Skeletal muscle satellite cell (primary cell): ENCODE measurements around the gene LCN12.

Experiments used
- H3K27me3 ChIP-seq: 2 replicates; pipeline ENCODE4 v1.7.0; 2013; ENCODE audit warnings: low read length; ENCODE audit not compliant: control insufficient read depth, insufficient read depth
- H3K36me3 ChIP-seq: 2 replicates; pipeline ENCODE4 v1.7.0; 2013; ENCODE audit warnings: mild to moderate bottlenecking, control low read depth, low read length; ENCODE audit not compliant: insufficient read depth
- H3K4me1 ChIP-seq: 2 replicates; pipeline ENCODE4 v1.7.0; 2013; ENCODE audit warnings: low read length; ENCODE audit not compliant: control insufficient read depth, insufficient read depth
- H3K4me2 ChIP-seq: 2 replicates; pipeline ENCODE4 v1.7.0; 2013; ENCODE audit warnings: mild to moderate bottlenecking, low read length
- H3K4me3 ChIP-seq: 2 replicates; pipeline ENCODE4 v1.7.0; 2013; ENCODE audit warnings: low read length
- H3K9ac ChIP-seq: 2 replicates; pipeline ENCODE4 v1.7.0; 2013; ENCODE audit warnings: mild to moderate bottlenecking, low read depth, low read length, moderate library complexity
- H3K9me3 ChIP-seq: replicated peaks from 2 replicates; pipeline ENCODE4 v1.7.0; 2013; ENCODE audit warnings: mild to moderate bottlenecking, control low read depth, low read length

LCN12 gene

DNA sequence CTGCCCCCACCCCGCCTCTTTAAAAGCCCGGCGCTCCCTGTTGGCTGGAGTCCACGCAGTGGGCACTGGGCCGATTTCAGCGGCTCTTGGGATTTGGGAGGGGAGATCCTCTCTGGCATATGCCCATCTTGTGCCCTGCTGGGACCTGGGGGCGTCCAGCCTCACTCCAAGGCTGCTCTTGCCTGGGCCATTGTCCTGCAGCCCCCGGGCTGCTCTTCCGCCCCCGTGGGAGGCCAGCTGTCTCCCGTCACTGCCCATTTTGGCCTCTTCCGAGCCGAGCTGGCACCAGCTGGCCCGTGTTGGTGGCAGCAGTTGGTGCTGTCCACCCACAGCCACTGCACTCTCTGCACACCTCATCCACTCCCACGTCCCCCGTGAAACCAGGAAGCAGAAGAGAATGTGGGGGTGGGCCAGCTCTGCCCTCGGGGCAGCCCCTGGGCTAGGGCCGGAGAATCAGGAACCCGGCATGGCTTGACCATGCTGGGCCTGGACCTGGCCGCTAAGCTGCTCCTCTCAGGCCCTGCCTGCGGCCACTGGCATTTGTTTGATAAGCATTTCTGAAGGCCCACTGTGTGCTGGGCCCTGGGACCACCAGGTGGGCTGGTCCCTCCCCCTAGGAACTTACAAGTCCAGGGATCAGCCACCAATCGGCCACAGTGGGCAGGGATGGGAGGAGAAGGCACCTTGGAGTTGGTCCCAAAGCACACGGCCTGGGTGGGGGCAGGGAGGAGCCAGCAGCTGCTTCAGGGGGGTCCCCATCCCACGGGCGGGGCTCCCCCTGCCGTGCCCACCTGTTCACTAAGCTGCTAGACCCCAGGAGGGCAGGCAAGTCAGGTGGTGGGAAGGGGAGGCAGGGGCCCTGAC lies 4.8 kb upstream of the LCN12 start:
- Histone ChIP-seq H3K4me1 (peaks cover 43% of the 10 kb centered on the region), H3K4me2 (peak overlapping the region; percentile 2), H3K27me3 (no peaks in the 10 kb centered on the region), H3K4me3 (no peak overlapping the region), H3K36me3 (peaks cover 11% of the 10 kb centered on the region), H3K9ac (no peak overlapping the region), H3K9me3 (no peaks in the 10 kb centered on the region)

DNA sequence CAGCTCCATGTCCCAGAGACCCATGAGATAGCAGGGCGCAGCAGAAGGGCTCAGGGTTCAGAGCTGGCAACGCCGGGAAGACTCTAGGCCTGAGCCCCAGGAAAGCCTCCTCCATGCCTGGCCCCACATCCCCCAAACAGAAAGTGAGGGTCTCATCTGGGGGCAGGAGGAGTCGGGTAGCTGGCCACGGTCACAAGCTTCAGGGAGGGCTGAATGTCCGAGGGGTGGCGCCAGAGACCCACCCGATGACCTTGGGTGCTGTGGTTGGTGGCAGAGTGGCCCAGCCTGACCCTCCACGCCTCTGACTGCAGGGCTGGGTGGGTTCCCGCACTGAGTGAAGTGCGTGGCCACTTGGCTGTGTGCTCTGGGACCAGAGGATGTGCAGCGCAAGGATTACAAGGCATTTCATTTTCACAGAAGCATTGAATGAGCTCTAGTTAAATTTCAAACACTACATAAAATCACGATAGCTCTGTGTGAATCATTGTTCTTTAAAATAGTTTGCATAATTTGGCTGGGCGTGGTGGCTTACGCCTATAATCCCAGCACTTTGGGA lies 4.0 kb upstream of the LCN12 start:
- no peaks in the 10 kb centered on the region for H3K9me3 ChIP-seq
- peaks cover 3% of the 10 kb centered on the region for H3K27me3 ChIP-seq
- no peak overlapping the region for H3K4me3 ChIP-seq
- H3K4me2 ChIP-seq = no peak overlapping the region
- peaks cover 38% of the 10 kb centered on the region for H3K4me1 ChIP-seq
- H3K9ac ChIP-seq = no peak overlapping the region
- peaks cover 3% of the 10 kb centered on the region for H3K36me3 ChIP-seq

DNA sequence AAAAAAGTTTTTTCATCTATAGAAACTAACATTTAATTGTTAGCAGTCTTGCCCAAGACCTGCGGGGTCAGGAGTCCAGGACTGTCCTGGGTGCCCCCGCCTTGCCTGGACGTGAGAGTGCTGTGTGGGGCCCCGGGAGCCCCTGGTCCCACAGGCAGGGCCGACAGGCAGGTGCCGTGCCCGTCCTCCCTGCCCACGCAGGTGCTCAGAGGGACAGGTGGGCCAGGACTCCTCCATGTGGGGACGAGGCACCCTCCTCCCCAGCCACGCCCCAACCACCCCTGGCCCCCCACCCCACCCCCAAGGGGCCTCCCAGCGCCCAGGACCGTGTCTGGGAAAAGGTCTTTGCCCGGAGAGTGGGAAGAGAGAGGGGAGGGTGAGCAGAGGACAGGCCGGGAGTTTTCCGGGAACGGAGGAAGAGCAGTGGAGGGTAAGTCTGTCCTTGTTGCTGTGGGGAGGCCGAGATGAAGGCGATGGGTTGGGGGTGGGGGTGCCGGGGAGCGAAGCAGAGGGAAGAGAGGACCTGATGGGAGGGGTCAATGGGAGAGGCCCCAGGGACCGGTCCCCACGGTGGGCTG lies 2.7 kb upstream of the LCN12 start:
- peaks cover 33% of the 10 kb centered on the region for H3K4me1 ChIP-seq
- no peak overlapping the region for H3K9ac ChIP-seq
- H3K4me2 ChIP-seq = peak overlapping the region; percentile 96
- peaks cover 3% of the 10 kb centered on the region for H3K27me3 ChIP-seq
- H3K4me3 ChIP-seq = peak overlapping the region; percentile 77
- no peaks in the 10 kb centered on the region for H3K9me3 ChIP-seq
- no peaks in the 10 kb centered on the region for H3K36me3 ChIP-seq

DNA sequence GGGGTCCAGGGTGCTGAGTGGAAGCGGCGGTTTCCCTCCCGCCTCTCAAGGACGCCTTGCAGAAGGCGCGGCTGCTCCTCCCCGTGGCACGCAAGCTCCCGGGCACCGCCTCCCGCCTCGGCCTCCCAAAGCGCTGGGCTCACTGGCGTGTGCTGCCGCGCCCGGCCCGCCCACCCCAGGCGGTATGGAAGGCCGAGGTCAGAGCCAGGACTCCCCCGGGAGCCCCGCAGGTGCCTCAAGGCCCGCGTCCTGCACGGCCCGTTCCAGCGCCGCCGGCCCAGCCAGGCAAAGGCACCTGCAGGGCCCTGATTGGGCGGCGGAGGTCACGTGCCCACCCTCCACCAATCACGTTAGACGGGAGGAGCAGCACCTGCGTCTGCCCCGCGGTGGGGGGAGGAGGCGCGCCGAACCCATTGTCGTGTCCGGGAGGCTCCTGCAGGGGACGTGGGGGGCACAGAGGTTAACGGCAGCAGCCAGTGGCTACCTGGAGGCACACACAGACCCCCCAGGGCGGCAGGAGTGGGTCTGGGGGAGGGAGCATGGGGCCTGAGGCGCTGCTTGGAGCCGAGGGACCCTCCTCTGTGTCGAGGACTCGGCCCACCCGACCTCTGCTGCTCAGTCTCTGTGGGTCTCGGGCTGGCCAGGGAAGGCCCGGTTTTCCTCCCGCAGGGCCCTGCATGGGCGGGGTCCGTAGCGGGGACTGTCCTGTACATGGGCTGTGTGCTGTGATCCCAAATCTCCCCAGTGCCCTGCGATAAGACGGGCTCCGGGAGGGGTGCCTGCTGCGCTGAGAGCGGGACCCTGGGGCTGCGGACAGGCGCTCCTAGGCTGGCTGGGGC lies 2.0 kb upstream of the LCN12 start:
- H3K27me3 ChIP-seq = peaks cover 3% of the 10 kb centered on the region
- peak overlapping the region; percentile 77 for H3K4me3 ChIP-seq
- peaks cover 30% of the 10 kb centered on the region for H3K4me1 ChIP-seq
- no peaks in the 10 kb centered on the region for H3K36me3 ChIP-seq
- H3K9ac ChIP-seq = no peak overlapping the region
- no peaks in the 10 kb centered on the region for H3K9me3 ChIP-seq
- H3K4me2 ChIP-seq = peak overlapping the region; percentile 96

DNA sequence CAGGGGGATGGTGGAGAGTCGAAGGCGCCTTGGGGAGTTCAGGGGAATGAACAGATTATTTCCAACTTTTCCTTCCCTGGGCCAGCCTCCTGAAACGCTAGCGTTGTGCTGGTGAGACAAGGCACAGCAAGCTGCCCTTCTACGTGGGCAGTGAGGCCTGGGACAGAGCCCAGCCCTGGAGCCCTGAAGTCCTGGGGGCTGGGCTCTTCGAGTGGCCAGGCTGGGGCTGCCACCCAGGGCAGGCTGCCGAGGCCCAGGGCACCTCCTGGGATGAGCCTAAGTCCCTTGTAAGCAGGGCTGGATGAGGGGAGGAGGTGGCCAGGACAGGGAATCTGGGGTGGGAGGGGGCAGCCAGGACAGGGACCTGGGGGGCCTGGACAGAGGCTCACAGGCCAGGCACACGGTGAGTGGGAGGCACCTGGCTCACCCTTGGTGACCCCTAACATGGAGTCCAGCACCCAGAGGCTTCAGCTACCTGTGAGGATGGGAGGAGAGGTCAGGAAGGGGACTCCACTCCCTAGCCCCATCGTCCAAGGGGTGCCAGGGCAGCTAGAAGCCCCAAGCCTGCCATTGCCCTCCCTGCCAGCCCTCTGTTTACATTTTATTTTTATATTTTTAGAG lies 1.3 kb upstream of the LCN12 start:
- Histone ChIP-seq H3K27me3 (peaks cover 3% of the 10 kb centered on the region), H3K4me1 (peaks cover 29% of the 10 kb centered on the region), H3K36me3 (no peaks in the 10 kb centered on the region), H3K9me3 (no peaks in the 10 kb centered on the region), H3K9ac (no peak overlapping the region), H3K4me2 (peak overlapping the region; percentile 96), H3K4me3 (no peak overlapping the region)

DNA sequence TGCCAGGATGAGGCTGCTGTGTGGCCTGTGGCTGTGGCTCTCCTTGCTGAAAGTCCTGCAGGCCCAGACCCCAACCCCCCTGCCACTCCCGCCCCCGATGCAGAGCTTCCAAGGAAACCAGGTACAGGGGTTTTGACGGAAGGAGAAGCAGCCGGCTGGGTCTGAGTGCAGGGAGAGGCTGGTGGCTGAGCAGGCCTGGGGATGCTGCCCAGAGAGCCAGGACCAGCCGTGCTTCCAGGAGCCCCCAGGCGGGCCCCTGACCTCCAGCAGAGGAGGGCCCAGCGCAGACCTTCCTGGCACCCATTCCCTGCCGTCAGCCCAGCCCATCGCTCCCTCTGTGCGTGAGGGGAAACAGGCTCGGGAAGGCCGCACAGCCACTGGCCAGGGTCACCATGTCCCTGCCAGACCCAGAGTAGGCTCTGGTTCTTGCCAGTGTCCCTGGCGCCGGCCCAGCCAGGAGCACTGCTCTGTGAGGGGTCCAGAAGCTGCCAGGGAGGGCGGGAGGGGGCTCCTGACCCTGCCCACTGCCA lies 313 bp downstream of the LCN12 start:
- no peaks in the 10 kb centered on the region for H3K36me3 ChIP-seq
- H3K9me3 ChIP-seq = no peaks in the 10 kb centered on the region
- no peak overlapping the region for H3K9ac ChIP-seq
- peaks cover 21% of the 10 kb centered on the region for H3K4me1 ChIP-seq
- peaks cover 3% of the 10 kb centered on the region for H3K27me3 ChIP-seq
- H3K4me3 ChIP-seq = no peak overlapping the region
- no peak overlapping the region for H3K4me2 ChIP-seq

DNA sequence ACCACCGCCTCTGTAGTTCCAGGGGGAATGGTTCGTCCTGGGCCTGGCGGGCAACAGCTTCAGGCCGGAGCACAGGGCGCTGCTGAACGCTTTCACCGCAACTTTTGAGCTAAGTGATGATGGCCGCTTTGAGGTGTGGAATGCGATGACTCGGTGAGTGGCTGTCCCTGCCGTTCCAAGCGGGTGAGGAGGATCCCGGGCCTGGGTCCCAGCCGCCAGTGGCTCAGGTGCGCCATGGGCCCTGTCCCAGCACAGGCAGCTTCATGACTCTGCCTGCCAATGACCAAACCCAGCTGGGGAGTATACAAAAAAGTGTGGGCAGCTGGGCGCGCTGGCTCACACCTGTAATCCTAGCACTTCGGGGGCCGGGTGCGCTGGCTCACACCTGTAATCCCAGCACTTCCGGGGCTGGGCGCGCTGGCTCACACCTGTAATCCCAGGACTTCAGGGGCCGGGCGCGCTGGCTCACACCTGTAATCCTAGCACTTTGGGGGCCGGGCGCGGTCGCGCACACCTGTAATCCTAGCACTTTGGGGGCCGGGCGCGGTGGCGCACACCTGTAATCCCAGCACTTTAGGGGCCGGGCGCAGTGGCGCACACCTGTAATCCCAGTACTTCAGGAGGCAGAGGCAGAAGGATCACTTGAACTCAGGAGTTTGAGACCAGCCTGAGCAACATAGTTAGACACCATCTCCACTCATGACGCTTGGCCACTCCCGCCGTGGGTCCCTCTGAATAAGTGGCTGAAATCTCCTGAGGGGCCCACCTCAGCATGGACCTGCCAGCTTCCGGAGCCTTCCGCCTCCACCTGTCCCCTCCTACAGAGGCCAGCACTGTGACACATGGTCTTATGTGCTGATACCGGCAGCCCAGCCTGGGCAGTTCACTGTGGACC lies 1.1 kb downstream of the LCN12 start:
- Histone ChIP-seq H3K9ac (no peak overlapping the region), H3K9me3 (no peaks in the 10 kb centered on the region), H3K36me3 (no peaks in the 10 kb centered on the region), H3K4me1 (peaks cover 14% of the 10 kb centered on the region), H3K4me2 (no peak overlapping the region), H3K4me3 (no peak overlapping the region), H3K27me3 (peaks cover 3% of the 10 kb centered on the region)

DNA sequence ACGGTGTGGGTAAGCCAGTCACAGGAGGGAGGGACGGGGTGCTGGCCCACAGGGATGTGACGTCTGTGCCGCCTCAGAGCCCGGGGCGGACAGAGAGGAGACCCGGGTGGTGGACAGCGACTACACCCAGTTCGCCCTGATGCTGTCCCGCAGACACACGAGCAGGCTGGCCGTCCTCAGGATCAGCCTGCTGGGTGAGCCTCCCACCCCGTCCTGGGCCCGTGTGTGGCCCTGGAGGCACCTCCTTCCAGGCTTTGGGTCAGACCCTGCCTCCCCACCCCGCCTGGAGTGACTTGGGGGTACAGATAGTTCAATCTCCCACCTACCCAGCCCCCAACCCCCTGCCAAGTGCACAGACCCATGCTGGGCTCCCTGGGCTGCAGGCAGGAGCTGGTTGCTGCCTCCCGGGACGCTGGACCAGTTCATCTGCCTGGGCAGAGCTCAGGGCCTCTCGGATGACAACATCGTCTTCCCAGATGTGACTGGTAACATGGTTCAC lies 1.7 kb downstream of the LCN12 start:
- Histone ChIP-seq H3K4me2 (no peak overlapping the region), H3K9ac (no peak overlapping the region), H3K27me3 (peaks cover 6% of the 10 kb centered on the region), H3K4me1 (peaks cover 12% of the 10 kb centered on the region), H3K36me3 (no peaks in the 10 kb centered on the region), H3K4me3 (no peak overlapping the region), H3K9me3 (no peaks in the 10 kb centered on the region)

DNA sequence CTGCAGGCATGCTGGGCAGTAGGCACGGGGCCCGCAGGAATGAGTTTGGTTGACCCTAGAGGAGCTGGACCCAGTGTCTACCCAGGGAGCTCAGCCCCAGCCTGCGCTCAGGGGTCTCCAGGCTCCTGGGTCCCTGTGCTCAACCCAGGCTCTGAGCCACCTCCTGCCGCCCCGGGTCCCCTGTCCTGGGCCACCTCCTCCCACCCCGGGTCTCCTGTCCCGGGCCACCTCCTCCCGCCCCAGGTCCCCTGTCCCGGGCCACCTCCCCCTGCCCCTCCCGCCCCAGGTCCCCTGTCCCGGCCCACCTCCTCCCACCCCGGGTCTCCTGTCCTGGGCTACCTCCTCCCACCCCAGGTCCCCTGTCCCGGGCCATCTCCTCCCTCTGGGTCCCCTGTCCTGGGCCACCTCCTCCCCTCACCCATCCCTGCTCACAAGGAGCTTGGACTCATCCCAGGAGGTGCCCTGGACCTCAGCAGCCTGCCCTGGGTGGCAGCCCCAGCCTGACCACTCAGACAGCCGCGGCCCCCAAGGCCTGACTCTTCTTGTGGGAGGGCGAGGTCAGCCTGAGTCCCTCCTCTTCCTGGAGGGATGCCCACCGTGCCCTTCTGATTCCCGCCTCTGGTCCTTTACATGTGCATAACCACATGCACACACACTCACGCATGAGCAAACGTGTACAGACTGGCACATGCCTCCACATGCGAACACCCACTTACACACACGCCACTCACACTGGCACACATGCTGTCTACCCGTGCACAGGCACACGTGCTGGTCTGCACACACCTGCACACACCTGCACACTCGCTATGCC lies 2.4 kb downstream of the LCN12 start:
- peaks cover 6% of the 10 kb centered on the region for H3K27me3 ChIP-seq
- peaks cover 11% of the 10 kb centered on the region for H3K4me1 ChIP-seq
- no peaks in the 10 kb centered on the region for H3K36me3 ChIP-seq
- no peaks in the 10 kb centered on the region for H3K9me3 ChIP-seq
- H3K4me3 ChIP-seq = no peak overlapping the region
- no peak overlapping the region for H3K9ac ChIP-seq
- H3K4me2 ChIP-seq = no peak overlapping the region
